HG03139 (cell line): ENCODE results near the gene ADCY3.

Experiments
- ATAC-seq: cut with Tn5 transposase; IDR thresholded peaks from one replicate; pipeline ENCODE4 v1.9.1; 2021; ENCODE audit not compliant: unreplicated experiment

Gene ADCY3

GRCh38 chr2:24926220-24926601 lies 6.2 kb upstream of the ADCY3 start:
- ATAC-seq, result no peak

DNA sequence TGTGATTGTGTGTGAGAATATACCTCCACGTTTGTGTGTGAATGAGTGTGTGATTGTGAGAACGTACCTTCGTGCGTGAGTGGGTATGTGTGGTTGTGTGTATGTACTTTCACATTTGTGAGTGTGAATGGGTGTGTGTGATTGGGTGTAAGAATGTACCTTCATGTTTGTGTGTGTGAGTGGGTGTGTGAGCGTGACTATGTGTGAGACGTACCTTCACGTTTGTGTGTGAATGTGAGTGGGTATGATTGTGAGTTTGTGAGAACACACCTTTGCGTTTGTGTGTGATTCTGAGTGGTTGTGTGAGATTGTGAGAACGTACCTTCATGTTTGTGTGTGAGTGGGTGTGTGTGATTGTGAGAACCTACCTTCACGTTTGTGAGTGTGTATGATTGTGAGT lies 5.8 kb upstream of the ADCY3 start:
- no peak for ATAC-seq

- ATAC-seq, result no peak
Observed at GRCh38 chr2:24924732-24925131, 4.7 kb upstream of the ADCY3 start.

- ATAC-seq, result no peak
Observed at GRCh38 chr2:24924266-24924665, 4.2 kb upstream of the ADCY3 start.

DNA sequence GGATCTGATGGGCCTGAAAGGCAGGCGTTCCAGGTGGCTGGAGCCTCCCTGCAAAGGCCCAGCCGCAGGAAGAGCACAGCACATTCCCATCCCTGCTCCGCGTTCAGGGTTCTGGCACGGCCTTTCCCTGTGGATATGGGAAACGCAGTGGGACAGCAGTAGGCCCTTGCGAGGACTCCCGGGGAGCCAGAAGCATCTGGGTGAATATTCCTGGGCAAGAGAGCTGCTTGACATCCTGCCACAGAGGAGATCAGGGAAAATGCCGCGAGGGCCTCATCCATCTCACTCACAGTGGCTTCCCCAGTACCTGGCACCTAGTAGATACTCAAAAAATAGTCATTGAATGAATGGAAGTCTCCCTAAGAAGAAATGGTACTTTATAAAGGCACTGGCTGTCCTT lies 3.1 kb upstream of the ADCY3 start:
- no peak for ATAC-seq

DNA sequence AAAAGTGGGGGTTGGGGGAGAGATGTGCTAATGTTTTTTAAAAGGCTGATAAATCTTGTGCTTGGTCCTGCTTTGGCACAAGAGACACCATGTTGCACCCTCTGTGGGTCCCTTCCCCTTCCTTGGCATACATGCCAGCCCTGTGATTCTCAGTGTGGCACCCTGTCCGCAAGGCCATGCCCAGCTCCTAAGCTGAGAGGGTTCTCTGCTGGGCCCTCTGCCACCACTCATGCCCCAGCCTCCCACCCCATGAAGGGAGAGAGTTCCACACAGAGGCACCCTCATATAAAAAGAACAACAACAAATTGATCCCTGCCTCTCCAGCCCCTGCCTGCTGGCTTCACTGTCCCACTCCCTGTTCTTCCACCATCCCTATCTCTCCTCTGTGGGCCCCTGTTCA lies 2.5 kb upstream of the ADCY3 start:
- ATAC-seq, result no peak

DNA sequence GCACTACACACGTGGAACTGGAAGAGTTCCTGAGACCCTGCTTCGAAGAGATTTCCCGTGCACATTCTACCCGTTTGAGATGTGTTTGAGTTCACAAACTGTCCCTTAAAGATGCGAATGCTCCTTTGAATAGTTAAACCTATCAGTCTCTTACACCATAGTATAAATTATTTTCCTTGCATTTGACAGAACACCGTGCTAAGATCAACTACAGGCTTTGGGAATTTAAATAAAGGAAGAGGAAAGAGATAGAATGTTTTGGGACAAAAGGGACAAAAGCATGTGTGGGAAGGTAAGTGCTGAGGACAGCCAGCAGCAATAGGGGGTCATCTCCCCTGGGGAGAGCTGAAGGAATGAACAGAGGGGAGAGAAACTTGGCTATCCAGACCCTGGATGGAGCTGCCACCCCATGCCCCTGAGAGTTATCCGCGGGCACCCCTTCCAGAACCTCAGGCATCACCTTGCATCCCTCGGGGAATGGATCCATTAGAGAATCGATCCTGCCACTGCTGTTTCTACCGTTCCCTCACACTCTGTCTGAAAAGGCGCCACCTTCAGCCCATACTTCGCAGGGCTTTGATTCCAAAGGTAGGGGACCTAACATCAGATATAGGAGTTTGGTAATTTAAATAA lies 888 bp upstream of the ADCY3 start:
- no peak for ATAC-seq

GRCh38 chr2:24919506-24920097 lies 435 bp downstream of the ADCY3 start:
- ATAC-seq, result peak; percentile 11

GRCh38 chr2:24919037-24919505 lies 966 bp downstream of the ADCY3 start:
- no peak for ATAC-seq

DNA sequence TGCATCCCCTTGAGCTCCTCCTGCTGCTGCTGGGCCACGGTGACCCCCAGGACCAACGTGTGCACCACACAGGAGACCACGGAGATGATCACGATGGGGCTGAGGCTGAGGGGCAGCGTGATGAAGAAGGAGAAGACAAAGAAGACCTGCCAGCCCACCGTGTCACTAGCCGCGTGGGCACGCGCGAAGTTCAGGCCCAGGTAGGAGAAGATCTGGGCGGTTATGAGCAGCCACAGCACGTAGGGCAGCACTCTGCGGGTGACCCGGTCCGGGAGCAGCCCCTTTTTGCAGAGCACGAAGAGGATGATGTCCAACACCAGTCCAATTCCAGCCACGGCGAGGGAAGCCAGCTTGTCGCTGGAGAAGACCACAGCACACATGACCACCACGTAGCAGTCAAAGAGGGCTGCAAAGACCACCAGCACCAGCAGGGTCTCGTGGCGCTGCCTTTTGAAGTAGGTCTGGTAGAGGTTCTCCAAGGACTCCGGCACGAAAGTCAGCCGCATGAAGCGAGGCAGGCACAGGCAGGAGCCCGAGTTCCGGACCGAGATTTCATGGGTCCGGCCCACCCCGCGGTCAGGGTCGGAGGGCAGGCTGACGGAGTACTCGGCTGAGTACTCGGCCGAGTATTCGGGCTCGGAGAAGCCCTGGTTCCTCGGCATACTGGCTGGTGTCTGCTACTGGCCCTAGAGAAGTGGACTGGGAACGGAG lies 1.6 kb downstream of the ADCY3 start:
- no peak for ATAC-seq

DNA sequence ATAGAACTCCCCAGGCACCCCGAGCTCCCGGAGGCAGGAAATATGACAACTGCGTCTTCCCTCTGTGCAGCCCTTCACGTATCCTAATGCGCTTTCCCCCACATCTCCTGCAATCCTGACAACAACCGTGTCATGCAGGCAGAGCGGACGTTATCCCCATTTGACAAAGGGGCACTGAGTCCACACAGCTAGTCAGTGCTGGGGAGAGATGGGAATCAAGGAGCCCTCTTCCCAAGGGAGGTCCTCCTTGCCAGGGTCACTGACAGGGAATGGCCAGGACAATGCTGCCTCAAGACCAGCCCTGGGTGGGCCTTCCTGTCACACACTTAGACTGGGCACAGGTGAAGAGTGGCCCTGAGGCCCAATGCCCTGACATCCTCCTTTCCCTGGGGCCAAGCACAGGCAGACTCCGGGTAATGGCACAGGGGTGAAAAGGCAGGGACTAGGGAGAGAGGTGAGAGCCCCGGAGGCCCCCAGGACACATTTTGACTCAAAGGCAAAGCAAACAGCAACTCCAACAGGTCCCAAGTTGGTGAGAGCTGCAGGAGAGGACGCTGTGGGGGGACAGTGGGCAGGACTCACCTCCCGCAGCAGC lies 2.2 kb downstream of the ADCY3 start:
- no peak for ATAC-seq

GRCh38 chr2:24917086-24917485 lies 3.0 kb downstream of the ADCY3 start:
- no peak for ATAC-seq

DNA sequence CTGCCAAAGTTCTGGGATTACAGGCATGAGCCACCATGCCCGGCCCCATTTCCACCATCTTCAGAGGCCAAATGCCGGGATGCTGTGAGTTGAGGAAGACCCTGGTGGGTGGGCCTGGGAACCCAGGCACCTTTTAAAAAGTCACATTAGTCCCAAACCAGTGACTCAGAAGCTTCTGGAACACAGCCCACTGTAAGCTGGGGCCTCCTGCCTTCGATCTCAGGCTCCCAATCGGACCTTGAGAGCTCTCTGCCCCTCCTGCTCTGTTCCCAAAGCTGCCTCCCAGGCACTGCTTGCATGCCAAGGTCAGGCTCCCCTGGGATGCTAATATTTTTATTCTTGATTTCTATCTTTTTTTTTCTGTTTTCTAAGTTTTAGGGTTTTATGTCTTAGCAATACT lies 4.2 kb downstream of the ADCY3 start:
- no peak for ATAC-seq

DNA sequence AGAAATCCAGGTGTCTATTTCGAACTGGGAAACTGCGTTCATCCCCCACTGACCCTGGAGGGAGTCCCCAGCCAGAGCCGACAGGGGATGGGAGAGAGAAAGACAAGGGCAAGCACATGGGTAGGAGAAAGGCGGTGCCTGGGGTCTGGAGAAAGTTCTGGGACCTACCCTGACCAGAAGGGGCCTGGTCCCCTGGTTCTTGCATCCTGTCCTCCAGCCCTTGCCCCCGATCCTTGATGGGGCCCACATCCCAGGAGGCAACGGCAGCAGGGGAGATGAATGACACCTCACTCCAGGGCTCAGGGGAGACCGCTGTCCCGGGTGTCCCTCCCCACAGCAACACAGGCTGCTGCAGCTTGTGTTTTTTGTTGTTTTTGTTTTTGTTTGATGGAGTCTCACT lies 4.9 kb downstream of the ADCY3 start:
- no peak for ATAC-seq

- no peak for ATAC-seq
Observed at GRCh38 chr2:24914713-24915112, 5.3 kb downstream of the ADCY3 start.

DNA sequence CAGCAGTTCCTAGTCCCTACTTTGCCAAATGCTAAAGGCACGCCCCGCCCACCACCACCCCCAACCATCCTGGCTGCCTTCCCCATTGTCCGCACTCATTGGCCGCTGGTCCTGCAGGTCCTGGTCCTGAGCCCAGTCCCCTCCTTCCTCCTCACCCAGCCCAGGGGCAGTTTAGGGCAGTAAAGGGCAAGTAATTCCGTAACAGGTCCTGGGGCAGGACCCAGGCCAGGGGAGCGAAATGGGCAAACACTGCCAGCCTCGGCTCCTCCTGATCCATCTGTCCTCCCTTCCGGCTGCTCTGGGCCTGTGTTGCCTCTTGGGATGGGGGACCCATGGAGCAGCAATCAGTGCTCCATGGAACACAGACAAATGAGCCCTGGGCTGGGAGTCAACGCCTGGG lies 6.1 kb downstream of the ADCY3 start:
- no peak for ATAC-seq

- ATAC-seq, result no peak
Observed at GRCh38 chr2:24912986-24913385, 7.1 kb downstream of the ADCY3 start.

GRCh38 chr2:24912523-24912922 lies 7.5 kb downstream of the ADCY3 start:
- no peak for ATAC-seq

DNA sequence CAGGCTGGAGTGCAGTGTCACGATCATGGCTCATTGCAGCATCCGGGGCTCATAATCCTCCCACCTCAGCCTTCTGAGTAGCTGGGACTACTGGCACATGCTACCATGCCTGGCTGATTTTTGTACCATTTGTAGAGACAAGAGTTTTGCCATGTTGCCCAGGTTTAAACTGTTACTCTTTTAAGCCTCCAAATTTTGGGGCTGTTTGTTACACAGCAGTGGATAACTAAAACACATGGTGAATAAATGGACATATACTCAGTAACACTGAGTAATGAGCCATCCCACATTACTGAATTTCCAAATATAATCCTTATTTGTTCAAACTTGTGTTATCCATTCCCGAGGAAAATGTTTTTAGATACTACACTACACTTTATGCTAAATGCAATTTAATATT lies 9.8 kb downstream of the ADCY3 start:
- ATAC-seq, result no peak

GRCh38 chr2:24909555-24910177 lies 10.4 kb downstream of the ADCY3 start:
- no peak for ATAC-seq

GRCh38 chr2:24908461-24908901 lies 11.6 kb downstream of the ADCY3 start:
- ATAC-seq, result no peak

DNA sequence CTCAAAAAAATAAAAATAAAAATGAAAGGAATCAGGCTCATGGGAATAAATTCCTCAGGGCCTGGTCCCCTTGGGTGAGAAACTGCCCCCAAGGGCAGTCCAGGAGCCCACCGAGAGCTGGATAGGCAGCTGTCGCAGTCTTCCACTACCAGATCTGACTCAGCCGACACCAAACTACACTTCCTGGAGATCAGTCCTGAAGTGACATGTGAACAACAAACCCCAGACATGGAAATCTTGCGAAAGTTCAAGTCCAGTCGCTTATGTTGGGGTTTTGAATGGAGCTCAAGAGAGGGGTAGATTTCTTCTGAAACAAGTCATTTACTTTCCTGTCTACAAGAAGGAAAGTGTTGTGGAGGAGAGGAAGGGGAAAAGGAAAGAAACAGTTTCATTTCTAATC lies 12.9 kb downstream of the ADCY3 start:
- no peak for ATAC-seq
